GM21367 (cell line): ENCODE data around the gene POU3F1.

Experiments
- ATAC-seq: cut with Tn5 transposase; IDR thresholded peaks from one replicate; pipeline ENCODE4 v1.9.1; 2021; ENCODE audit not compliant: unreplicated experiment

POU3F1 gene

DNA sequence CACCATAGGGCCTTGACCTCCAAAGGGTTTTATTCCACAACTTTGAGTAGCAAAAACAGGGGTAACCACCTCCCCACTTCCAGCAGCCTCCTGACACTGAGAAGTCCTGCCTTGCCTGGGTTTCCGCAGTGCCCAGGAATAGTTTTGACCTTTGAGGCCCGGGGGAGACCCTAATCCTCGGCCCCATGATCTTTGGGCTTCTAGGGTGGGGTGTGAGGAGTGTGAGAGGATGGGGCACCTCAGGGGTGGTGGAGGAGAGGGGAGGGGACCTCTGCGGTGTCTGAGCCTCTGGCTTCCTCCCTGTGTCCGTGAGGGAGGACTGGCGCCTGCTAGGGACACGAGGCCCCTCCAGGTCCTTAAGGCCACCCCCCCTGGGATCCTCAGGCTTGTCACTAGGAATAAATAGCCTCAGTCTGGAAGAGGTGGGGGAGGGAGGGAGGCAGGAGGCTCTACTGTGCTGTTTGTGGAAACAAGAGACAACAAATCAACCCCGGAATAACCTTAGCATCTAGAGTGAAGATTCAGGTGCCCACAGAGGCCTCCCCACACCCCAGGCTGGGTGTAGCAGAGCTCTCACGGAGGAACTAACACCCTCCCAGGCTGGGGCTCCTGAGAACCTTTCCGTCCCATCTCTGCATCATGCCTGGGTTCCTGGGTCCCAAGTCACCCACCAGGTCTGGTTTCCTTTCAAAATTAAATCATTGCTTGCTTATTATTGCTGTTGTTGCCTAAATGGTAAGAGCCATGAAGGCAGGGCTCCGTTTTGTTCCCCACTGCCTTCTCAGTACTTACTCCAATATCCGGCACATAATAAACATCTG, 40.4 kb downstream of the POU3F1 start:
- ATAC-seq, result no peak

GRCh38 chr1:38005195-38006007, 41.2 kb downstream of the POU3F1 start, which contains the start of gene FHL3:
Gene FHL3, minus strand, starts transcription at chr1:38005514. Its CDS starts 6,102 bp downstream, at chr1:37999412.
- ATAC-seq, result no peak

DNA sequence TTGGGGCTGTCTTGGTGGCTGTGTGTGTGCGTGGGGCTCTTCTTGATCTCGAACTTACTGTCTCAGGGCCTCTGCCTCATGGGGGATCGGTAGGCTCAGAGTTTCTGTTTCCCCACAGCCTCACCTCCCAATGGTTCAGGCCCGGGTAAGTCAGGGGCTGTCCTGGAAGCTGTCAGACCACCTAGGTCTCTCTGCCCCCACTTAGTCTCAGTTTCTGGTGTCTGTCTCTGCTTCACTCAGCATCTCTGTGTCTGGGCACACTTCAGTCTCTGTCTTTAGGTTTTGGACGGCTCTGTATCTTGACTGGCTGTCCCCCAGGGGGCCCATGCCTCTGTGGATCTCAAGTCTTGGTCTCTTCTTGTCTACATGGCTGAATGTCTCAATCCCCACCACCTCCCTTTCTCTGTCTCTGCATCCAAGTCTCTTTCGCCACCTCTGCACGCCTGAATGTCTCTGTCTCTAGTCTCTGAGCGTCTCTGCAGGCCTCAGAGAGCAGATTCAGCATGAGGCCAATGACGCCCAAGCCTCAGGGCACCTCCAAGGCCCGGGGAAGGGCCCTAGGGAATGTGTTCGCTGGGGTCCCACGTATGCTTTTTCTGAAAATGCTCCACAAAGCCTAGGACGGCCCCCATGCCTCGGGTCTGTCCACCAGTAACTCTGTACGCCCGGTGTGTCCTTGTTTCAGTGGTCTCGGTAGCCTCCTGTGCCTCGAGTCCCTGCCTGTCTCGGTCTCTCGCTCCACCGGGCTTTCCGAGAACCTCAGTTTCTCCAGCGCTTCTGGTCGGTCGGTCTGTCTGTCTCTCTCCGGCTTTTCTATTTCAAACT, 42.1 kb downstream of the POU3F1 start:
- ATAC-seq, result no peak

GRCh38 chr1:38003261-38004250, 43.0 kb downstream of the POU3F1 start:
- ATAC-seq, result no peak

DNA sequence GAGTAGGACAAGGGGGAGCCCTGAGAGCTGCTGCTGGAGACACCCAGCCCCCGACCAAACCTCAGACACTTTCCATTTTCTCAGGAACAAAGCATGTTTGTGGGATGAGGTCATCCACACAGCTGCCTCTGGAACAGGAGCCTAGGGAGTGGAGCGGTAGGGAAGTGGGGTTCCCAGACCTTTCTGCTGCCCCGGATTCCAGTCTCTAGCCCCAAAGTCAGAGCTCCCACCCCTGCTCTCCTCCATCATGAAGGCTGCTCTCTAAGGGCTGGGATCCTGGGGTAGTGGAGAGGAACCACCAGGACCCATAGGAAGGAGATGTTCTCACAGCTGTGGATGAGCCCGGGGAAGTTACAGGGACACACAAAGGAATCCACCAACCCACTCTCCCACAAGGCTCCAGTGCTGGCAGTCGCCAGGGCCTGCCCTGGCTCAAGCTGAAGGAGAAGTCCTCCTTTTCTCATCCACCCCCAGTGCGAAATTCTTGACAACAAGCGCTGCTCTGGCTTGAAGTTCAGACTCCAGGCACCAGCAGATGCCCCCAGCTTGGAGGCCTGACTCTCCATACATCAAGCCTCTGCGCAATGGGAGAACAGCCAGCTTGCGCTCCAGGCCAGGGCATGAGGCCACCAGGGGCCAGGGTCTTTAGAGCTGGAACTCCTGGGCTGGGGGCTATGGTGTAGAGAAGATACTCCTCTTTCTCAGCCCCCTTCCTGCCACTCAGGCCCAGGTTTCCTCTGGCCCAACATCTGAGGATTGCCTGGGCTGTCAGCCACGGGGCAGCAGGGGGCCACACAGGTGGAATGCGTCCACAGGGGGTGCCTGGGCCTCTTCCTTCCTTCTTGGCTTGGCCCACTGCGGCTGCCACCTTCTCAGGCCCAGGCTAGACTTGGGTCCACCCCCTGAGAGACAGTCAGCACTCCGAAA, 45.8 kb downstream of the POU3F1 start:
- no peak for ATAC-seq

DNA sequence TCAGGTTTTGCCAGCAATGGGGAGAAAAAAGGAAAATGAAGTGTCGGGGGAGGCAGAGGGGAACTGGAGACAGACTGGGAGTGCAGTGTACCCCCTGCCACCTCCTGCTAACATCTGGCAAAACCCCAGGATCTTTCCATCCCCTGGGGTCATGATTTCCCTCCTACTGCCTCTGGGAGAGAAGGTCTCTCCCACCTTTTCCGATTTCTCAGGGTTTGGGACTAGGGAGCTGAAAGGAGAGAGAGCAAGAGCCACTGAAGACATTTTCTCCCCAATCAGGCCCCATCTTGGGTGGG, 46.4 kb downstream of the POU3F1 start:
- no peak for ATAC-seq

DNA sequence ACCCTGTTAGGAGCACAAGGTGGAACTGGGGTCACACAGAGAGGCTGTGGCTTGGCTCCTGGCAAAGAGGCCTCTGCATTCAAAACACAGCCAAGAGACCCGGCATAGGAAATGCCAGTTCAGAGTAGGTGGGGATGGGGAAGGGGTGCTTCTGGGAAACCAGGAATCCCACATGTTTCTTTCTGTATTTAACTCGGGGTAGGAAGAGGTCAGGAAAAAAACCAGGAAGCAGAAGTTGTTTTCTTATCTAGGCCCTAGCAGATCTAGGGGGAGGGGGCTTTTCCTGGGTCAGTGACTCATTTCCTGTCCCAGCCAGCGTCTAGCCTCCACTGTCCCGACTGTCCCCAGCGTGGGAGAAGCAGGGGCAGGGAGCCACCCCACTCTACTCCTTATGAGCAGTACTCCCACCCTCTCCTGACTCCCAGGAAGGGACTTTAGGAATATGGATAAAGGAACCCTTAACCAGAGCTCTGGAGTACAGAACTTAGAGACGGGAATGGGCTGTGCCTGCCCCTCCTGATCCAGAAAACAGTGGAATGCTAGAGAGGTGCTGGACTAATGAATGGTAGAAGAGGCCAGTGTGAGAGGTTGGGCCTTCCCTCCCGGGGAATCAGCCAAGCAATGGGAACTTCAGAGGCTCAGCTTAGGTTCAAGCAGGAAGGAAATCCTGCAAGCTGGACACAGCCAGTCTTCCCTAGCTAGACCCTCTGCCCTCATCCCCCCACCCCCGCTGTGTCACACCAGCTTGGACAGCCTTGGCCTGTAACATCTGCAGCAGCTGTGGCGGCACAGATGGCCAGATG, 47.0 kb downstream of the POU3F1 start:
- ATAC-seq, result no peak

- no peak for ATAC-seq
Observed at GRCh38 chr1:37998913-37999429, 47.6 kb downstream of the POU3F1 start.

DNA sequence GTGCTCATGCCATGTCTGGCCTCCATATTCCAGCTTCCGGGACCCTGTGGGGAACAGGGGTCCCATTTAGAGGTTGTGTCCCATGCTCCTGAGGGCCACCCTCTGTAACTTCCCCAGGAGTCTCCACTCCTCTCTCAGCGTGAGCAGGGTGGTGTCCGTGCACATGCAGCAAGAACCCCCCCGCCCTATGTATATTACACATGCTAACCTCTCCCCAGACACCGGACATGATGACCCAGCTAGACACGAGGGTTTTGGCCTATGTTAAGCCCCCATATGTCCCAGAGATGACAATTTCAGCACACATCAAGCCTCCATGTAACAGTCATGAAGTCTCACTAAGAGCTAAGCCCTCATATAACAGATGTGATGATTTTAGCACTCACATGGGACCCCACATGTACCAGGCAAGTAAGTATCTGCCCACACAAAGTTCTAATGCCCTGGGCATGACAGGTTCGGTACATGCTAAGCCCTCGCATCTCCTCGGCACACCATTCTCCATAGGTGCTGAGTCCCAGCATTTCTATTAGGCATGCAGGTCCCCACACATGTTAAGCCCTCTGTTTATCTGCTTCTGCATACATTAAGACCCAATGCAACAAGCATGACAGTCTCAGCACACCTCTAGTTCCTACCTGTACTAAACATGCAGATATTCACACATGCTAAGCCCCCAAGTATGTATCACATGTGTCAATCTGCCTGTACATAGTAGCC, 48.3 kb downstream of the POU3F1 start:
- no peak for ATAC-seq

- no peak for ATAC-seq
Observed at GRCh38 chr1:37997256-37998088, 49.1 kb downstream of the POU3F1 start.

- ATAC-seq, result no peak
Observed at GRCh38 chr1:37995751-37996345, 50.7 kb downstream of the POU3F1 start.

GRCh38 chr1:37994886-37995566, 51.6 kb downstream of the POU3F1 start:
- ATAC-seq, result no peak
